GM23248 (cell line): ENCODE results near the gene THAP3.

ENCODE experiments used
- EZH2 ChIP-seq: fragments of 200-600 bp; sonication (generic); IDR thresholded peaks from 2 replicates; pipeline ENCODE4 v1.6.1; 2018; ENCODE audit warnings: antibody characterized with exemption, mild to moderate bottlenecking; ENCODE audit not compliant: insufficient read depth, poor library complexity, severe bottlenecking
- EZH2phosphoT487 ChIP-seq: fragments of 200-600 bp; sonication (generic); IDR thresholded peaks from 2 replicates; pipeline ENCODE4 v1.6.1; 2018; ENCODE audit warnings: antibody characterized with exemption, moderate library complexity, mild to moderate bottlenecking, low read depth; ENCODE audit not compliant: insufficient read depth

- TF ChIP-seq EZH2 (no peak), EZH2phosphoT487 (no peak)
These were observed 42.0 kb downstream of the THAP3 start for GRCh38 chr1:6666696-6667095.
